HAP-1 (cell line): ENCODE data around the gene MAPKAPK2.
A peak's percentile ranks its signal among the peaks of the same experiment; 100 is the strongest.
"Not testable (repeated sequence)": the region's sequence is repeated elsewhere in the genome, so short reads cannot be mapped to it uniquely, and the experiment has no call there.

Source experiments
- DNase-seq, 2 experiments: peaks; one replicate each; pipeline ENCODE4 v3.0.0-alpha.2; 2016 to 2020; ENCODE audit warnings: low spot score in 2 of 2
- H3K27me3 ChIP-seq: fragments of 250-450 bp; sonication (Bioruptor Pico); 2 replicates; pipeline ENCODE4 v1.5.1; 2020; ENCODE audit warnings: low read depth, mild to moderate bottlenecking, moderate library complexity
- H3K36me3 ChIP-seq: fragments of 250-450 bp; sonication (Bioruptor Pico); replicated peaks from 2 replicates; pipeline ENCODE4 v1.5.1; 2020; ENCODE audit warnings: mild to moderate bottlenecking
- H3K4me1 ChIP-seq: fragments of 250-450 bp; sonication (Bioruptor Pico); 2 replicates; pipeline ENCODE4 v1.5.1; 2020; ENCODE audit warnings: mild to moderate bottlenecking
- H3K4me3 ChIP-seq: fragments of 250-450 bp; sonication (Bioruptor Pico); 2 replicates; pipeline ENCODE4 v1.5.1; 2020; ENCODE audit warnings: mild to moderate bottlenecking, moderate library complexity
- H3K9me3 ChIP-seq: fragments of 250-450 bp; sonication (Bioruptor Pico); 2 replicates; pipeline ENCODE4 v1.5.1; 2020; ENCODE audit warnings: mild to moderate bottlenecking, moderate library complexity
- in situ Hi-C: fragments of 300-500 bp; cut with MboI; formaldehyde crosslinking; loops from 3 replicates; pipeline ENCODE4 v1.14.3; 2020; ENCODE audit warnings: low sequenced_read_pairs, inconsistent platforms, mixed read lengths

MAPKAPK2 gene

GRCh38 chr1:206684478-206685333, at the start of gene MAPKAPK2:
TSS of gene MAPKAPK2 (plus strand) at chr1:206684905. CDS start at chr1:206685230, 325 bp downstream.
- peak; percentile 45 to 84 for DNase-seq
- peaks cover 18% of the 10 kb centered on the region for H3K4me1 ChIP-seq
- in situ Hi-C loops = no loop called here

GRCh38 chr1:206635080-206635977, 49.4 kb upstream of the MAPKAPK2 start, which contains the start of gene DYRK3:
TSS of gene DYRK3 (plus strand) at chr1:206635536. CDS start at chr1:206635704, 168 bp downstream.
- peaks cover 17% of the 10 kb centered on the region for H3K4me1 ChIP-seq
- in situ Hi-C loops = no loop called here
- no peaks in the 10 kb centered on the region for H3K36me3 ChIP-seq
- H3K9me3 ChIP-seq = no peaks in the 10 kb centered on the region
- H3K27me3 ChIP-seq = no peaks in the 10 kb centered on the region
- H3K4me3 ChIP-seq = peak within 1 kb of the TSS; percentile 81
- peak; percentile 89 to 96 for DNase-seq

More at GRCh38 chr1:206684478-206685333, at the start of gene MAPKAPK2:
- no peaks in the 10 kb centered on the region for H3K36me3 ChIP-seq
- no peaks in the 10 kb centered on the region for H3K9me3 ChIP-seq
- H3K27me3 ChIP-seq = peaks cover 8% of the 10 kb centered on the region
- H3K4me3 ChIP-seq = peak within 1 kb of the TSS; percentile 70

GRCh38 chr1:206635978-206636345, 48.7 kb upstream of the MAPKAPK2 start:
- peak in 1 of 2 experiments; percentile 12 for DNase-seq
- Histone ChIP-seq H3K27me3 (no peaks in the 10 kb centered on the region), H3K36me3 (no peaks in the 10 kb centered on the region), H3K4me1 (peaks cover 17% of the 10 kb centered on the region), H3K9me3 (no peaks in the 10 kb centered on the region), H3K4me3 (peak overlapping the region; percentile 81)
- in situ Hi-C loops = no loop called here

DNA sequence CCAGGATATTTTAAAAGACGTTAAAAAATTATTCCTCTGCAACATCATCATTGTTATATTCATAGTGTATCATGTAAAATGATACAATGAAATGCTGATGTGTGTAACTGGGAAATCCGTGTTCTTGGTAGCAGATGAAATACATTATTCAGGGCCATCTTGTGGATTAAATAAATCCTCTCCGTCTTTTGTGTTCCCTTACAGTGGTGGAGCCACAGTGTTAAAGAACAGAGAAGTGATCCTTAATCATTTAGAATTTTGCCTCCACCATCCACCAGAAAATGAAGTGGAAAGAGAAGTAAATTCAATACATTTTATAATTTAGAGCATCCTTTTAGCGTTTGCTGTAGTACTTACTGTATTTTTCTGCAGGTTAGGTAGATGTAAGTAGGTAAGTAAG, 48.0 kb upstream of the MAPKAPK2 start:
- no peak overlapping the region for H3K4me3 ChIP-seq
- in situ Hi-C loops = no loop called here
- no peak for DNase-seq

GRCh38 chr1:206637605-206638004, 47.1 kb upstream of the MAPKAPK2 start:
- DNase-seq = no peak
- H3K9me3 ChIP-seq = no peaks in the 10 kb centered on the region
- no peaks in the 10 kb centered on the region; the same call in 1 of the 2 replicates for H3K36me3 ChIP-seq
- in situ Hi-C loops = no loop called here
- H3K27me3 ChIP-seq = no peaks in the 10 kb centered on the region
- H3K4me1 ChIP-seq = peaks cover 17% of the 10 kb centered on the region
- H3K4me3 ChIP-seq = no peak overlapping the region

More for the DNA sequence above, 48.0 kb upstream of the MAPKAPK2 start:
- H3K4me1 ChIP-seq = peaks cover 17% of the 10 kb centered on the region
- no peaks in the 10 kb centered on the region for H3K9me3 ChIP-seq
- H3K36me3 ChIP-seq = no peaks in the 10 kb centered on the region; the same call in 1 of the 2 replicates
- H3K27me3 ChIP-seq = no peaks in the 10 kb centered on the region

- H3K9me3 ChIP-seq, DNase-seq, H3K4me3 ChIP-seq, H3K36me3 ChIP-seq, in situ Hi-C loops, H3K4me1 ChIP-seq, H3K27me3 ChIP-seq: not testable (repeated sequence)
Measured at GRCh38 chr1:206642074-206642473, 42.6 kb upstream of the MAPKAPK2 start.

GRCh38 chr1:206643118-206643698, 41.5 kb upstream of the MAPKAPK2 start:
- in situ Hi-C loops = no loop called here
- peaks cover 6% of the 10 kb centered on the region; the same call in 1 of the 2 replicates for H3K36me3 ChIP-seq

DNA sequence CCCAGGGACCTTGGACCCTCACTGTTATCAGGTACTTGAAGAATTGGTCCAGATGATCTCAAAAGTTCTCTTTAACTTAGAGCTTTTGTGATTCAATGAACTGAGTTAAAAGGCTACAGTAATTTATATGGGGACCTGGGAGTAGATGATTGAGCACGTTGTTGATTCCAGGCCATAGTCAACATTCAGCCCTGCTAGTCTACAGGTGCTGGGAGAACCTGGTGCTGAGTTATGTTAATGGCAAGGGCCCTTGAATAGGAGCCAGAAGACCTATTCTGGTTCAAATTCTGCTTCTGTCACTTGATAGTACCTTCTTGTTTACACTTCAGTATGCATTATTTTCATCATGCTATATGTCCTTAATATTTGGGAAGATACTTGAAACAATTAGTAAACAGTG, 38.2 kb upstream of the MAPKAPK2 start:
- Histone ChIP-seq H3K27me3 (no peaks in the 10 kb centered on the region), H3K4me1 (no peaks in the 10 kb centered on the region), H3K4me3 (no peak overlapping the region), H3K9me3 (no peaks in the 10 kb centered on the region), H3K36me3 (peaks cover 10% of the 10 kb centered on the region; the same call in 1 of the 2 replicates)
- DNase-seq = no peak
- in situ Hi-C loops = no loop called here

More at GRCh38 chr1:206643118-206643698, 41.5 kb upstream of the MAPKAPK2 start:
- Histone ChIP-seq H3K27me3 (no peaks in the 10 kb centered on the region), H3K4me3 (no peak overlapping the region), H3K4me1 (no peaks in the 10 kb centered on the region), H3K9me3 (no peaks in the 10 kb centered on the region)
- DNase-seq = no peak

GRCh38 chr1:206647224-206647623, 37.5 kb upstream of the MAPKAPK2 start:
- H3K36me3 ChIP-seq = peaks cover 10% of the 10 kb centered on the region; the same call in 1 of the 2 replicates
- DNase-seq = no peak
- no peaks in the 10 kb centered on the region for H3K4me1 ChIP-seq
- in situ Hi-C loops = no loop called here
- no peaks in the 10 kb centered on the region for H3K27me3 ChIP-seq
- H3K9me3 ChIP-seq = no peaks in the 10 kb centered on the region
- H3K4me3 ChIP-seq = no peak overlapping the region

GRCh38 chr1:206649261-206649921, 35.3 kb upstream of the MAPKAPK2 start:
- no peaks in the 10 kb centered on the region for H3K4me1 ChIP-seq
- in situ Hi-C loops = no loop called here

GRCh38 chr1:206651014-206651413, 33.7 kb upstream of the MAPKAPK2 start:
- Histone ChIP-seq H3K36me3 (peaks cover 10% of the 10 kb centered on the region; the same call in 1 of the 2 replicates), H3K4me3 (no peak overlapping the region), H3K27me3 (no peaks in the 10 kb centered on the region), H3K4me1 (no peaks in the 10 kb centered on the region), H3K9me3 (no peaks in the 10 kb centered on the region)
- in situ Hi-C loops = no loop called here
- no peak for DNase-seq

More at GRCh38 chr1:206649261-206649921, 35.3 kb upstream of the MAPKAPK2 start:
- no peaks in the 10 kb centered on the region for H3K9me3 ChIP-seq
- no peaks in the 10 kb centered on the region for H3K27me3 ChIP-seq
- H3K36me3 ChIP-seq = peaks cover 10% of the 10 kb centered on the region; the same call in 1 of the 2 replicates
- no peak for DNase-seq
- H3K4me3 ChIP-seq = no peak overlapping the region

GRCh38 chr1:206651958-206652890, 32.5 kb upstream of the MAPKAPK2 start:
- in situ Hi-C loops = no loop called here
- Histone ChIP-seq H3K9me3 (no peaks in the 10 kb centered on the region), H3K4me3 (no peak overlapping the region), H3K27me3 (no peaks in the 10 kb centered on the region), H3K36me3 (peaks cover 7% of the 10 kb centered on the region; the same call in 1 of the 2 replicates), H3K4me1 (no peaks in the 10 kb centered on the region)
- DNase-seq = no peak
